ENCODE results near the gene PTPN1.

The PTPN1 gene

DNA sequence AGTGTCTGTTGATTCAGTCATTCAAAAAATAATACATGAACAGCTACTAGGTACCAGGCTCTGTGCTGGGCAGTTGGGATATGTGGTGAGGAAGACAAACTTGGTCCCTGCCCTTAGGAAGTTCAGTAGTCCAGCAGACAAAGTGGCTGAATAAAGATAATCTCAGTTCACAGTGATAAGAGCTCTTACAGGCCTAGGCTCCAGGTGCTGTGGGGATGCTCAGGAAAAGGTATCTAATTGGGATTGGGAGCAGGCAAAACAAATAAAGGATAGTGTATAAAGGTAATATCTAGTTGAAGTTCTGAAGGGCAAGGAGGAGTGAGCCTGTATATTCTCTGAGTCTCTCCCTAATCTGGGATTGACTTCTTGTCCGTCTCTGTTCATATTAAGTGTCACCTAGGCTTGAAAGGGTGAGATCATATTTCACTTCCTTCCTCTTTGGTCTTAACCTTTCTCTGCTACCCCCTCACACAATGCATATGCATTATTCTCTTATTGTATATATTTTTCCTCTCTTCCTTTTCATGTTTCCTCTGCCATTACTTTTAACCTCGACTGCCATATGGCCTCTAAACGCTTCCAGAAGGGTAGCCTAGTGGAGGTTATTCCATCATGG, 13.5 kb downstream of the PTPN1 start:
- no peak overlapping the region for H3K27ac ChIP-seq (ENCODE audit: low read depth, low read length)
- no peak overlapping the region for H3K4me3 ChIP-seq (ENCODE audit: low read depth, low read length)
- H3K36me3 ChIP-seq (ENCODE audit: control insufficient read depth, insufficient read depth, low read length) = no peaks in the 10 kb centered on the region
- H3K9me3 ChIP-seq (ENCODE audit: control insufficient read depth, insufficient read depth, low read depth, low read length) = no peaks in the 10 kb centered on the region
- peaks cover 11% of the 10 kb centered on the region for H3K4me1 ChIP-seq (ENCODE audit: control insufficient read depth, insufficient read depth, low read length)
- H3K27me3 ChIP-seq (ENCODE audit: control insufficient read depth, insufficient read depth, low read length) = no peaks in the 10 kb centered on the region
- H3K9ac ChIP-seq (ENCODE audit: low read length) = no peak overlapping the region

DNA sequence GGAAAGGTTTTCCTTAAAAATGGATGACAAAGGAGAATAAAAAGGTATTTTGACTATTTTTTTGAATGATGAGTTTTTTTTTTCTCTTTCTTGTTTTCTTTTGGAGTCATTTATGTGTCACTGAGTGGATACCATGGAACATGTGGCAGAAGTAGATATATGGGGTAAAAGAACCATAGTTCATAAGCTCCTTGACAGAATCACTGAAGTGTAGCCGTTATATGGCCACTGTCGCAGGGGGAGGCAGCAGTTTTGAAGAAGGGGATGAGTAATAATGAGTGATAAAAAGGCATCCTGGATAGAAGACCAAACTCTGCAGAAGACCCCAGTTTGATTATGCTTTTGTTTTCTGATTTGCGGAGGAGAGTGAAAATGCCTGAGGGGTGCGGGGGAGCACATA, 15.5 kb downstream of the PTPN1 start:
- Histone ChIP-seq H3K36me3 (ENCODE audit: control insufficient read depth, insufficient read depth, low read length) (no peaks in the 10 kb centered on the region), H3K4me3 (ENCODE audit: low read depth, low read length) (no peak overlapping the region), H3K27me3 (ENCODE audit: control insufficient read depth, insufficient read depth, low read length) (no peaks in the 10 kb centered on the region), H3K9ac (ENCODE audit: low read length) (no peak overlapping the region), H3K9me3 (ENCODE audit: control insufficient read depth, insufficient read depth, low read depth, low read length) (no peaks in the 10 kb centered on the region), H3K27ac (ENCODE audit: low read depth, low read length) (no peak overlapping the region), H3K4me1 (ENCODE audit: control insufficient read depth, insufficient read depth, low read length) (peaks cover 10% of the 10 kb centered on the region)

DNA sequence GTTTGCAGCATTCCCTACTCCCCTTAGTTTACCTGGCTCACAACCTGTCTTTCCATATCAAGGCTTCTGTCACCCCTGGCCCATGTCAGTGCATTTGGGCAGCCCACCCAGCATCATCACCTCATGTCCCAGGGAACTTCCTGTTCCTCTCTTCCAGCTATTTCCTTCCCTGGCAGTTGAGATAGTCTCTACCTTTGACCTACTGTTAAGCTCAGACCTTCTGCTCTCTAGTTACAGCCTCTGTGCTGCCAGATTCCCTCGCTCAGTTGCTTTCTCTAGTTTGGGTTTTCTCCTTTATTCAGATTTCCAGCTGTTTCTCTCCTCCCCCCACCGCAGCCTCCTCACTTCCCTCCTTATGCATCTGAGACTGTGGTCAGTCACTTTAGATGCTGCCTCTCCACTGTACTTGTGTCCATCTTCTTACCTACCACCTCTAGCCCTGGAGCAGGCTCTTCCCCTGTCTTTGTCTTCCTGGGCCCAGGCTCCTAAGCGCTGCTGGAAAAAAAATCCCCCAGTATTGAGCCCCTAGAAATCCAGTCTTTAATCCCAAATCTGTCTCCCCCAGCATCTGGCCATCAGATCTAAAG, 16.3 kb downstream of the PTPN1 start:
- H3K27ac ChIP-seq (ENCODE audit: low read depth, low read length) = no peak overlapping the region
- H3K9me3 ChIP-seq (ENCODE audit: control insufficient read depth, insufficient read depth, low read depth, low read length) = no peaks in the 10 kb centered on the region
- no peak overlapping the region for H3K4me3 ChIP-seq (ENCODE audit: low read depth, low read length)
- H3K4me1 ChIP-seq (ENCODE audit: control insufficient read depth, insufficient read depth, low read length) = peaks cover 10% of the 10 kb centered on the region
- no peak overlapping the region for H3K9ac ChIP-seq (ENCODE audit: low read length)
- no peaks in the 10 kb centered on the region for H3K27me3 ChIP-seq (ENCODE audit: control insufficient read depth, insufficient read depth, low read length)
- no peaks in the 10 kb centered on the region for H3K36me3 ChIP-seq (ENCODE audit: control insufficient read depth, insufficient read depth, low read length)

GRCh38 chr20:50527068-50527605, 17.0 kb downstream of the PTPN1 start:
- H3K9ac ChIP-seq (ENCODE audit: low read length) = no peak overlapping the region
- H3K4me1 ChIP-seq (ENCODE audit: control insufficient read depth, insufficient read depth, low read length) = peaks cover 10% of the 10 kb centered on the region
- no peaks in the 10 kb centered on the region for H3K36me3 ChIP-seq (ENCODE audit: control insufficient read depth, insufficient read depth, low read length)
- no peak overlapping the region for H3K4me3 ChIP-seq (ENCODE audit: low read depth, low read length)
- H3K27ac ChIP-seq (ENCODE audit: low read depth, low read length) = no peak overlapping the region
- no peaks in the 10 kb centered on the region for H3K9me3 ChIP-seq (ENCODE audit: control insufficient read depth, insufficient read depth, low read depth, low read length)
- H3K27me3 ChIP-seq (ENCODE audit: control insufficient read depth, insufficient read depth, low read length) = no peaks in the 10 kb centered on the region

DNA sequence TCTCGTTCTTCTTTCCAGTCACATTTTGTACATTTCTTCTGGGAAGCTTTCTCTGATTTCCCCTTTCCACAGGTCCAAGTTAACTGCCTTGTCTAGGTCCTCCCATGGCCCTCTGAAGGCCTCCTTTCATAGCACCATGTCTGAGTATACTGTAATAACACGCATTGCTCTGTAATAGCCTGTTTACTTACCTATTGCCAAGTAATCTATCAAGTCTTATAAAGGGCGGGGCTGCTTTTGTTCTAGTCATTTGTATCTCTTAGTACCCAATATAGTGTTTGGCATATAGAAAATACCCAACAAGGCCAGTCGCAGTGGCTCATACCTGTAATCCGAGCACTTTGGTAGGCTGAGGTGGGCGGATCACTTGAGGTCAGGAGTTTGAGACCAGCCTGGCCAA, 17.9 kb downstream of the PTPN1 start:
- H3K9ac ChIP-seq (ENCODE audit: low read length) = no peak overlapping the region
- H3K4me3 ChIP-seq (ENCODE audit: low read depth, low read length) = no peak overlapping the region
- no peaks in the 10 kb centered on the region for H3K36me3 ChIP-seq (ENCODE audit: control insufficient read depth, insufficient read depth, low read length)
- H3K4me1 ChIP-seq (ENCODE audit: control insufficient read depth, insufficient read depth, low read length) = peaks cover 8% of the 10 kb centered on the region
- no peak overlapping the region for H3K27ac ChIP-seq (ENCODE audit: low read depth, low read length)
- H3K27me3 ChIP-seq (ENCODE audit: control insufficient read depth, insufficient read depth, low read length) = no peaks in the 10 kb centered on the region
- H3K9me3 ChIP-seq (ENCODE audit: control insufficient read depth, insufficient read depth, low read depth, low read length) = no peaks in the 10 kb centered on the region

DNA sequence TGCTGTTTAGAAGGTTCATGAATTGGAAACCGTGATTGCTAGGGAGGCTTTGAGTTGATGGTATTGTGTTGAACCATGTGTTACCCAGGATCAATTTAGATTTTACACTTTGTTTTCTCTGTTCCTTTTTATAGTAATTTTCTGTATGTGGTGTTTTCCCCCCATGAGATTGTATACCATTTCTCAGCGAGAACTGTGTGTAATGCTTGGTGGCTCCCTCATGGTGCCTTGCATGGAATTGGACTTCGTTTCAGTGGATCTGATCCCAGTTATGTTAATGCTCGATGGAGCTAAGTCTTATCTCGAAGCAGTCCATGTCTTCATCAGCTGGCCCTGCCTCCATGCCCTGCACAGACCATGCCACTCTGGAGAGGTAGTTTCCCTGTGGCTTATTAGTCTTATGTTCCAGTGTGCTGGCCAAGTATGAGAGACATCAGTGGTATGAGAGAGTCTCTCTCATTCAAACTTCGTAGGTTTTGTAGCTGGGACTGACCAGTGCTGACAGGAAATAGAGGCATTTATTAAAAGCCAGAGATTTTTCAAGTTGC, 18.7 kb downstream of the PTPN1 start:
- H3K27me3 ChIP-seq (ENCODE audit: control insufficient read depth, insufficient read depth, low read length) = no peaks in the 10 kb centered on the region
- H3K9ac ChIP-seq (ENCODE audit: low read length) = no peak overlapping the region
- H3K27ac ChIP-seq (ENCODE audit: low read depth, low read length) = no peak overlapping the region
- peaks cover 6% of the 10 kb centered on the region for H3K4me1 ChIP-seq (ENCODE audit: control insufficient read depth, insufficient read depth, low read length)
- H3K9me3 ChIP-seq (ENCODE audit: control insufficient read depth, insufficient read depth, low read depth, low read length) = no peaks in the 10 kb centered on the region
- no peaks in the 10 kb centered on the region for H3K36me3 ChIP-seq (ENCODE audit: control insufficient read depth, insufficient read depth, low read length)
- no peak overlapping the region for H3K4me3 ChIP-seq (ENCODE audit: low read depth, low read length)

- Histone ChIP-seq H3K9me3 (ENCODE audit: control insufficient read depth, insufficient read depth, low read depth, low read length) (no peaks in the 10 kb centered on the region), H3K27ac (ENCODE audit: low read depth, low read length) (no peak overlapping the region), H3K36me3 (ENCODE audit: control insufficient read depth, insufficient read depth, low read length) (no peaks in the 10 kb centered on the region), H3K9ac (ENCODE audit: low read length) (no peak overlapping the region), H3K4me1 (ENCODE audit: control insufficient read depth, insufficient read depth, low read length) (no peaks in the 10 kb centered on the region), H3K27me3 (ENCODE audit: control insufficient read depth, insufficient read depth, low read length) (no peaks in the 10 kb centered on the region), H3K4me3 (ENCODE audit: low read depth, low read length) (no peak overlapping the region)
These were observed 22.0 kb downstream of the PTPN1 start for GRCh38 chr20:50532221-50532620.

DNA sequence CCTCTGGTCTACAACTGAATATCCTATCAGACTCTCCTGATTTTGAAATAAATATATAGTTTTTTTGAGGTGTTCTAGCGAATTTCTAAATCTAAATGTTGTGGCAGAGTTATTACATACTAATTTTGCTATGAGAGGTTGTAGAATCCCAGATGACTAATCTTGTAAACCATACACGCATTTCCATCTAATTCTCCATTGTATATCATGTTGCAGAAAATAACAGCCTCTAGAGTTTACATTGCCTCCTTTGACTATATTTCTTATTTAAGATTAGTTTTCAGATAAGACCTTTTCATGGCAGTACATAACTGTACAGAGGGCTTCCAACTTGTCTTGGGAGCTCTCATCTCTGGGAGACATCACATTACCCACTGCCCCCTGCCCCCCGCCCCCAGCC, 22.9 kb downstream of the PTPN1 start:
- Histone ChIP-seq H3K27me3 (ENCODE audit: control insufficient read depth, insufficient read depth, low read length) (no peaks in the 10 kb centered on the region), H3K4me1 (ENCODE audit: control insufficient read depth, insufficient read depth, low read length) (no peaks in the 10 kb centered on the region), H3K9me3 (ENCODE audit: control insufficient read depth, insufficient read depth, low read depth, low read length) (no peaks in the 10 kb centered on the region), H3K9ac (ENCODE audit: low read length) (no peak overlapping the region), H3K4me3 (ENCODE audit: low read depth, low read length) (no peak overlapping the region), H3K36me3 (ENCODE audit: control insufficient read depth, insufficient read depth, low read length) (no peaks in the 10 kb centered on the region), H3K27ac (ENCODE audit: low read depth, low read length) (no peak overlapping the region)

GRCh38 chr20:50533464-50533863, 23.3 kb downstream of the PTPN1 start:
- no peak overlapping the region for H3K4me3 ChIP-seq (ENCODE audit: low read depth, low read length)
- no peak overlapping the region for H3K27ac ChIP-seq (ENCODE audit: low read depth, low read length)
- no peaks in the 10 kb centered on the region for H3K27me3 ChIP-seq (ENCODE audit: control insufficient read depth, insufficient read depth, low read length)
- H3K4me1 ChIP-seq (ENCODE audit: control insufficient read depth, insufficient read depth, low read length) = no peaks in the 10 kb centered on the region
- no peak overlapping the region for H3K9ac ChIP-seq (ENCODE audit: low read length)
- H3K9me3 ChIP-seq (ENCODE audit: control insufficient read depth, insufficient read depth, low read depth, low read length) = no peaks in the 10 kb centered on the region
- H3K36me3 ChIP-seq (ENCODE audit: control insufficient read depth, insufficient read depth, low read length) = no peaks in the 10 kb centered on the region

GRCh38 chr20:50534567-50534966, 24.4 kb downstream of the PTPN1 start:
- no peaks in the 10 kb centered on the region for H3K4me1 ChIP-seq (ENCODE audit: control insufficient read depth, insufficient read depth, low read length)

DNA sequence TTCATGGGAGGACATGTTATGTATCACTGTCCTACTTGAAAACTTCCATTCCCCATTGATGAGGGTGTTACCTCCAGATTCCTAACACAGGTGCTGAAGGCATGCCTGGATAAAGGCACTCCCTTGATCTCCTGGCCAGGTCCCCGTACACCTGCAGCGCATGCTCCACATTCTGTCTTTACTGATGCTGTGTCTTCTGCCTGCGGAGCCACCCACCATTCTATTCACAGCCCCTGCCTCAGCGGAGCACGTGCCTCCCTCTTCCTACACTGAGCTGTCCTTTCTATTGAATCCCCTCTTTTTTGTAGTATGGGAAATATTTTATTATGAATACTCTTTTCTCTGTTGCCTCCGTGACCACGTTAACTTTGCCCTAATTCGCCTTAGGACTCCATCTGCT, 25.0 kb downstream of the PTPN1 start:
- H3K4me3 ChIP-seq (ENCODE audit: low read depth, low read length) = no peak overlapping the region
- H3K27me3 ChIP-seq (ENCODE audit: control insufficient read depth, insufficient read depth, low read length) = no peaks in the 10 kb centered on the region
- no peaks in the 10 kb centered on the region for H3K4me1 ChIP-seq (ENCODE audit: control insufficient read depth, insufficient read depth, low read length)
- H3K36me3 ChIP-seq (ENCODE audit: control insufficient read depth, insufficient read depth, low read length) = no peaks in the 10 kb centered on the region
- no peak overlapping the region for H3K27ac ChIP-seq (ENCODE audit: low read depth, low read length)
- H3K9ac ChIP-seq (ENCODE audit: low read length) = no peak overlapping the region
- H3K9me3 ChIP-seq (ENCODE audit: control insufficient read depth, insufficient read depth, low read depth, low read length) = no peaks in the 10 kb centered on the region

More at GRCh38 chr20:50534567-50534966, 24.4 kb downstream of the PTPN1 start:
- Histone ChIP-seq H3K27me3 (ENCODE audit: control insufficient read depth, insufficient read depth, low read length) (no peaks in the 10 kb centered on the region), H3K9ac (ENCODE audit: low read length) (no peak overlapping the region), H3K4me3 (ENCODE audit: low read depth, low read length) (no peak overlapping the region), H3K9me3 (ENCODE audit: control insufficient read depth, insufficient read depth, low read depth, low read length) (no peaks in the 10 kb centered on the region), H3K27ac (ENCODE audit: low read depth, low read length) (no peak overlapping the region), H3K36me3 (ENCODE audit: control insufficient read depth, insufficient read depth, low read length) (no peaks in the 10 kb centered on the region)

Measured in HUES6 (cell line).